ENCODE results near the gene EYS. TPM values are rescaled to one million over a fixed set of nuclear protein-coding genes. Genes with fewer than 3 reads are reported as not detected.
"Not testable (repeated sequence)": the region's sequence is repeated elsewhere in the genome, so short reads cannot be mapped to it uniquely, and the experiment has no call there.

The EYS gene
- total RNA-seq, 2 donors from 2014 or later, result not detected

DNA sequence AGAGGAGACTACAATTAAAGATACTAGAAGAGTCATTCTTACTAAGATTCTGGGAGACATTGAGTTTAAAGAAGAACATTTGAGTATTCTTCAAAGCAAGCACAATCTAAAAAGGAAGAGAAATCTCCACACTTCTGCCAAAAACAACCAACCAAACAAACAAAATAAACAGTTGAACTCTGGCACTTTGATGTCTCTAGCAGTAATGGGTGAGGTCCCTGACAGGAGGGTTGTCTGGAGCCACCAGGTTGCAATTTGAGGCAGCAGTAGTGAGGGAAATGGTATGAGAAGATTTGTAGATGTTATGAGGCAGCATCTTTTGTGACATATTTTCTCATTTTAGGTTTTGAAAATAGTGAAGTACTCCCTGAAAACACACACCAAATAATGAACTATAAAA lies 1963.3 kb downstream of the EYS start:
- no peaks in the 10 kb centered on the region for H3K27me3 ChIP-seq
- no peaks in the 10 kb centered on the region for H3K4me1 ChIP-seq
- H3K27ac ChIP-seq, result no peak overlapping the region
- H3K9me3 ChIP-seq, result no peaks in the 10 kb centered on the region
- no peak for DNase-seq (ENCODE audit: low spot score)
- TF ChIP-seq, protein P1, sequence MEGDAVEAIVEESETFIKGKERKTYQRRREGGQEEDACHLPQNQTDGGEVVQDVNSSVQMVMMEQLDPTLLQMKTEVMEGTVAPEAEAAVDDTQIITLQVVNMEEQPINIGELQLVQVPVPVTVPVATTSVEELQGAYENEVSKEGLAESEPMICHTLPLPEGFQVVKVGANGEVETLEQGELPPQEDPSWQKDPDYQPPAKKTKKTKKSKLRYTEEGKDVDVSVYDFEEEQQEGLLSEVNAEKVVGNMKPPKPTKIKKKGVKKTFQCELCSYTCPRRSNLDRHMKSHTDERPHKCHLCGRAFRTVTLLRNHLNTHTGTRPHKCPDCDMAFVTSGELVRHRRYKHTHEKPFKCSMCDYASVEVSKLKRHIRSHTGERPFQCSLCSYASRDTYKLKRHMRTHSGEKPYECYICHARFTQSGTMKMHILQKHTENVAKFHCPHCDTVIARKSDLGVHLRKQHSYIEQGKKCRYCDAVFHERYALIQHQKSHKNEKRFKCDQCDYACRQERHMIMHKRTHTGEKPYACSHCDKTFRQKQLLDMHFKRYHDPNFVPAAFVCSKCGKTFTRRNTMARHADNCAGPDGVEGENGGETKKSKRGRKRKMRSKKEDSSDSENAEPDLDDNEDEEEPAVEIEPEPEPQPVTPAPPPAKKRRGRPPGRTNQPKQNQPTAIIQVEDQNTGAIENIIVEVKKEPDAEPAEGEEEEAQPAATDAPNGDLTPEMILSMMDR (IDR thresholded peaks at IDR 0.05), result no peak
- no peaks in the 10 kb centered on the region for H3K36me3 ChIP-seq
- H3K4me3 ChIP-seq, result no peak overlapping the region

GRCh38 chr6:63742060-63742459 lies 1965.0 kb downstream of the EYS start:
- no peaks in the 10 kb centered on the region for H3K9me3 ChIP-seq
- H3K27ac ChIP-seq, result no peak overlapping the region
- H3K4me1 ChIP-seq, result no peaks in the 10 kb centered on the region
- H3K4me3 ChIP-seq, result no peak overlapping the region
- TF ChIP-seq, protein P1 (IDR thresholded peaks at IDR 0.05), result no peak
- no peak for DNase-seq (ENCODE audit: low spot score)
- no peaks in the 10 kb centered on the region for H3K36me3 ChIP-seq
- no peaks in the 10 kb centered on the region for H3K27me3 ChIP-seq

GRCh38 chr6:63740709-63741108 lies 1966.3 kb downstream of the EYS start:
- H3K36me3 ChIP-seq, result no peaks in the 10 kb centered on the region
- H3K27me3 ChIP-seq, result no peaks in the 10 kb centered on the region
- H3K9me3 ChIP-seq, result no peaks in the 10 kb centered on the region
- no peak for DNase-seq (ENCODE audit: low spot score)
- H3K4me3 ChIP-seq, result no peak overlapping the region
- no peak overlapping the region for H3K27ac ChIP-seq
- TF ChIP-seq, protein P1 (IDR thresholded peaks at IDR 0.05), result no peak
- H3K4me1 ChIP-seq, result no peaks in the 10 kb centered on the region

DNA sequence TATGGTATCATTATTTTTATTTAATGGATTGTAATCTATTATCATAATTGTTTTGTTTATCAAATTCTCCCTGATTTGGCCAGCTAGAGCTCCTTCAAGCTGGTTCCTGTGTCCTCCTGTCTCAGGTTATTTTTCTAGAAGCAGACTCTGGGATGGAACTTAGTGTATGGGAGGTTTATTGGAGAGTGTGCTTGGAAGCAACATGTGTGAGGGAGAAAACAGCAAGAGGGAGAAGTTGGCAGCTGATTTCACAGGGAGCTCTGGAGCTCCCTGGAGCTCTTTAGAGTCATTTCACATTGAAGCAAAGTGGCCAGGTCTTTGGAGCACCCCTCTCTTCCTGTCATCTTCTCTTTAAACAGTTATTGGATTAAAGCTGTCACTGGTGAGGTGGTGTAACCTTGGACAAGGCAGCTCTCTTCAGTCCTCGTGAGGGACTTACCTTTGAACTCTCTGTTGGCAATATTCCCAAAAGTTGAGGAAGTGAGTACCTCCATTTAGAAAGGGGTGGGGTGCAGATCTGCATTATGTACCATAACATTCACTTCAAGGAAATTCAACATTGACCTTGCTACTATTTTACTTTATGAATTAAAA lies 1967.8 kb downstream of the EYS start:
- TF ChIP-seq, protein P1 (IDR thresholded peaks at IDR 0.05), result no peak
- DNase-seq (ENCODE audit: low spot score), result no peak

GRCh38 chr6:63738190-63738589 lies 1968.8 kb downstream of the EYS start:
- not testable (repeated sequence) for H3K36me3 ChIP-seq; H3K27me3 ChIP-seq; H3K27ac ChIP-seq; H3K4me3 ChIP-seq; H3K9me3 ChIP-seq; H3K4me1 ChIP-seq; DNase-seq (ENCODE audit: low spot score)

More for the DNA sequence above, 1967.8 kb downstream of the EYS start:
- Histone ChIP-seq H3K36me3 (no peaks in the 10 kb centered on the region), H3K9me3 (no peaks in the 10 kb centered on the region), H3K4me3 (no peak overlapping the region), H3K4me1 (no peaks in the 10 kb centered on the region), H3K27me3 (no peaks in the 10 kb centered on the region), H3K27ac (no peak overlapping the region)

DNA sequence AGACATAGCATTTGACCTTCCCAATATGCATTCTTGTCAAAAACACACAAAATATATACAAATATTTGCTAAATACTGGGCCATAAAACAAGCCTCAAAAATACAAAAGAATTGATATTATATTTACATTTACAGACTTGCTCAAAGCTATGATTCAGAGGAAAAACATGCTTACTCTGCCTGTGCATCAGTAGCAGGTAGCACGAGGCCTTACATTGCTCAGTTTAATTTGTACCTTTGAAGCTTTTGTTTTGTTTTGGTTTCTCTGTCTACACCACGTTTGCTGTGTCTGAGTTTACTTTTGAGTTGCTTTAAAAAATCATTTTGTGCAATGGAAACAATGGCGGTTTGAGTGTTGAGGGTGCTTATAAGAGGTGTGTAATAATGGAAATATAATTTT lies 1972.1 kb downstream of the EYS start:
- H3K9me3 ChIP-seq, result no peaks in the 10 kb centered on the region
- TF ChIP-seq, protein P1 (IDR thresholded peaks at IDR 0.05), result no peak
- no peak for DNase-seq (ENCODE audit: low spot score)
- H3K27me3 ChIP-seq, result no peaks in the 10 kb centered on the region
- H3K4me3 ChIP-seq, result no peak overlapping the region
- H3K27ac ChIP-seq, result no peak overlapping the region
- H3K4me1 ChIP-seq, result no peaks in the 10 kb centered on the region
- H3K36me3 ChIP-seq, result no peaks in the 10 kb centered on the region

Data from right atrium auricular region (tissue), 2 donors.